HG03432 (cell line): ENCODE results near the gene SIGLECL1.

Experiments used
- ATAC-seq: cut with Tn5 transposase; IDR thresholded peaks from one replicate; pipeline ENCODE4 v1.9.1; 2021; ENCODE audit warnings: mild to moderate bottlenecking, moderate library complexity; ENCODE audit not compliant: unreplicated experiment

SIGLECL1 gene

GRCh38 chr19:51252306-51253079, 1.6 kb downstream of the SIGLECL1 start:
- no peak for ATAC-seq

- ATAC-seq = no peak
Measured at GRCh38 chr19:51253088-51253806, 2.4 kb downstream of the SIGLECL1 start.

- ATAC-seq = no peak
Measured at GRCh38 chr19:51256155-51256625, 5.3 kb downstream of the SIGLECL1 start.

GRCh38 chr19:51257471-51257870, 6.6 kb downstream of the SIGLECL1 start:
- no peak for ATAC-seq

GRCh38 chr19:51258165-51259160, 7.6 kb downstream of the SIGLECL1 start:
- no peak for ATAC-seq

GRCh38 chr19:51259348-51260245, 8.7 kb downstream of the SIGLECL1 start:
- no peak for ATAC-seq

GRCh38 chr19:51263808-51264207, 12.9 kb downstream of the SIGLECL1 start:
- no peak for ATAC-seq

GRCh38 chr19:51271067-51271466, 20.2 kb downstream of the SIGLECL1 start:
- ATAC-seq = no peak

GRCh38 chr19:51272183-51272810, 21.4 kb downstream of the SIGLECL1 start:
- ATAC-seq = no peak

- ATAC-seq = no peak
Measured at GRCh38 chr19:51274049-51274770, 23.3 kb downstream of the SIGLECL1 start.

GRCh38 chr19:51277112-51277511, 26.2 kb downstream of the SIGLECL1 start:
- ATAC-seq = no peak

GRCh38 chr19:51282335-51282734, 31.5 kb downstream of the SIGLECL1 start:
- ATAC-seq = no peak

- ATAC-seq = no peak
Measured at GRCh38 chr19:51285682-51286081, 34.8 kb downstream of the SIGLECL1 start.

- no peak for ATAC-seq
Measured at GRCh38 chr19:51289635-51290034, 38.8 kb downstream of the SIGLECL1 start.

GRCh38 chr19:51292971-51293370, 42.1 kb downstream of the SIGLECL1 start:
- no peak for ATAC-seq

- ATAC-seq = no peak
Measured at GRCh38 chr19:51293571-51294210, 42.8 kb downstream of the SIGLECL1 start.

GRCh38 chr19:51294211-51294976, 43.5 kb downstream of the SIGLECL1 start:
- ATAC-seq = no peak

GRCh38 chr19:51294977-51295375, 44.1 kb downstream of the SIGLECL1 start:
- no peak for ATAC-seq
